OCI-LY1 (cell line): ENCODE results near the gene RBP3.
"Not testable (repeated sequence)": the region's sequence is repeated elsewhere in the genome, so short reads cannot be mapped to it uniquely, and the experiment has no call there.

ENCODE experiments used
- H2AFZ ChIP-seq: fragments of 200-600 bp; sonication (generic), shearing (Covaris generic); 2 replicates; pipeline ENCODE4 v1.6.0; 2014; ENCODE audit warnings: antibody characterized with exemption, mild to moderate bottlenecking, low read length
- H3F3A ChIP-seq: fragments of 200-600 bp; sonication (generic), shearing (Covaris generic); 2 replicates; pipeline ENCODE4 v1.6.0; 2014; ENCODE audit warnings: mild to moderate bottlenecking, antibody characterized with exemption, low read length, moderate library complexity; ENCODE audit not compliant: insufficient read depth
- H3K27ac ChIP-seq: fragments of 200-600 bp; sonication (generic); 2 replicates; pipeline ENCODE4 v1.5.1; 2014; ENCODE audit warnings: low read length, mixed run types, mild to moderate bottlenecking, low read depth; ENCODE audit not compliant: poor library complexity, severe bottlenecking
- H3K27me3 ChIP-seq: fragments of 200-600 bp; sonication (generic); 2 replicates; pipeline ENCODE4 v1.6.0; 2014; ENCODE audit warnings: antibody characterized with exemption, mild to moderate bottlenecking, low read length, moderate library complexity; ENCODE audit not compliant: insufficient read depth
- H3K36me3 ChIP-seq: fragments of 200-600 bp; sonication (generic); 2 replicates; pipeline ENCODE4 v1.6.1; 2014; ENCODE audit warnings: mild to moderate bottlenecking, antibody characterized with exemption, low read length, moderate library complexity, mixed read lengths; ENCODE audit not compliant: insufficient read depth
- H3K4me1 ChIP-seq: fragments of 200-600 bp; sonication (generic); 2 replicates; pipeline ENCODE4 v1.5.1; 2014; ENCODE audit warnings: mild to moderate bottlenecking, low read length, moderate library complexity; ENCODE audit not compliant: insufficient read depth, severe bottlenecking
- H3K4me2 ChIP-seq: fragments of 200-600 bp; sonication (generic), shearing (Covaris generic); 2 replicates; pipeline ENCODE4 v1.6.1; 2014; ENCODE audit warnings: low read length
- H3K4me3 ChIP-seq: fragments of 200-600 bp; sonication (generic); 2 replicates; pipeline ENCODE4 v1.5.1; 2014; ENCODE audit warnings: low read length, low read depth, mild to moderate bottlenecking, mixed read lengths; ENCODE audit not compliant: poor library complexity, severe bottlenecking
- H3K79me2 ChIP-seq: fragments of 200-600 bp; shearing (Covaris generic); 2 replicates; pipeline ENCODE4 v1.6.1; 2016; ENCODE audit warnings: mixed run types, low read length, mixed read lengths; ENCODE audit not compliant: insufficient read depth
- H3K9ac ChIP-seq: fragments of 200-600 bp; sonication (generic), shearing (Covaris generic); 2 replicates; pipeline ENCODE4 v1.6.1; 2014; ENCODE audit warnings: mild to moderate bottlenecking, low read length, mixed read lengths
- H3K9me2 ChIP-seq: fragments of 200-600 bp; sonication (generic), shearing (Covaris generic); 2 replicates; pipeline ENCODE4 v1.6.1; 2014; ENCODE audit warnings: low read depth, mild to moderate bottlenecking, low read length, mixed read lengths
- H3K9me3 ChIP-seq: fragments of 200-600 bp; shearing (Covaris generic); 2 replicates; pipeline ENCODE4 v1.6.1; 2014; ENCODE audit warnings: low read length, mixed read lengths
- H4K20me1 ChIP-seq: fragments of 200-600 bp; sonication (generic), shearing (Covaris generic); 2 replicates; pipeline ENCODE4 v1.6.0; 2016; ENCODE audit warnings: mild to moderate bottlenecking, low read length; ENCODE audit not compliant: insufficient read depth
- EZH2 ChIP-seq: fragments of 200-600 bp; sonication (generic), shearing (Covaris generic); IDR thresholded peaks from 2 replicates; pipeline ENCODE4 v1.8.0; 2017; ENCODE audit warnings: borderline replicate concordance, mixed run types, mild to moderate bottlenecking, antibody characterized with exemption, low read length, moderate library complexity, mixed read lengths
- TF ChIP-seq, protein P1 (sequence below): fragments of 200-600 bp; sonication (generic), shearing (Covaris generic); IDR thresholded peaks from 2 replicates; pipeline ENCODE4 v1.5.1; 2017; ENCODE audit warnings: mild to moderate bottlenecking, antibody characterized with exemption, low read length, moderate library complexity, mixed read lengths

RBP3 gene

DNA sequence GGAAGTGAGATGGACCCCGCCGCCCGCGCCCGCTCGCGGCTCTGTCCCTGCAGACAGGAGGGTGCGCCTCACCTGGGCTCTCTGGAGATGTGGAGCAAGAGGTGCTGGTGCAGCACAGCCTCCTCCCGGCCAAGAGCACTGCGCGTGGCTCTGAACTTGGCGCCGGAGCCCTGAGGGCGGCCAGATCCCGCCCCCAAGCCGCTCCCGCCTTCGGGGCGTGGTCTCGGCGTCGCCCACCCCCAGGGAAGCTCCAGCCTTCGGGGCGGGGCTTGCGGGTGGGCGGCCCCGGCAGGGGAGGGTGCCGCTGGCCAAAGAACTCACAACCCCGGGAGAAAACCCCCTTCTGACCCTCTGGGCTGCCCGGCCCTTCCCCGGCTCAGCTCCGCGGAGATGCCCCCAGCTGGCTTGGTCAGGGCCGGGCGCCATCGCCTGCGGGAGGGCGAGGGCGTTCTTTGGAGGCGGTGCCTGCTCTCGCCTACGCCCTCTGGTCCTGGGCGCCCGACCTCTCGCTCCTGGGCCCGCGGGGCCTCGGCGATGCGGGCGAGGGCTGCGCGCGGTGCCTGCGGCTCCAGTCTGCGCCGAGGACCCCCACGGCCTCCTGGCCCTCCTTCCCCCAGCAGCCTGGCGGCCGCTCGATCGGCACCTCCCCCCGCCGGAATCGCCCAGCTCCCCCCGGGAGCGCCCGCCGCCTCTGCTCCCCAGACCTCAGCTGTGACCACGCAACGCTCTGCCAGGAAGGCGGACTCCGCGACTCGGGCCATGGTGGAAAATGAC is 36.2 kb downstream of the RBP3 start, which contains the start of gene ZNF488:
Gene ZNF488, minus strand, starts transcription at position 146 of the 774 bp plus-strand sequence. CDS start 15,464 bp downstream, outside the sequence.
- peaks cover 5% of the 10 kb centered on the region for H3K4me1 ChIP-seq
- H4K20me1 ChIP-seq: no peaks in the 10 kb centered on the region
- H3K79me2 ChIP-seq: no peaks in the 10 kb centered on the region
- TF ChIP-seq EZH2: no peak
- TF ChIP-seq, protein P1, sequence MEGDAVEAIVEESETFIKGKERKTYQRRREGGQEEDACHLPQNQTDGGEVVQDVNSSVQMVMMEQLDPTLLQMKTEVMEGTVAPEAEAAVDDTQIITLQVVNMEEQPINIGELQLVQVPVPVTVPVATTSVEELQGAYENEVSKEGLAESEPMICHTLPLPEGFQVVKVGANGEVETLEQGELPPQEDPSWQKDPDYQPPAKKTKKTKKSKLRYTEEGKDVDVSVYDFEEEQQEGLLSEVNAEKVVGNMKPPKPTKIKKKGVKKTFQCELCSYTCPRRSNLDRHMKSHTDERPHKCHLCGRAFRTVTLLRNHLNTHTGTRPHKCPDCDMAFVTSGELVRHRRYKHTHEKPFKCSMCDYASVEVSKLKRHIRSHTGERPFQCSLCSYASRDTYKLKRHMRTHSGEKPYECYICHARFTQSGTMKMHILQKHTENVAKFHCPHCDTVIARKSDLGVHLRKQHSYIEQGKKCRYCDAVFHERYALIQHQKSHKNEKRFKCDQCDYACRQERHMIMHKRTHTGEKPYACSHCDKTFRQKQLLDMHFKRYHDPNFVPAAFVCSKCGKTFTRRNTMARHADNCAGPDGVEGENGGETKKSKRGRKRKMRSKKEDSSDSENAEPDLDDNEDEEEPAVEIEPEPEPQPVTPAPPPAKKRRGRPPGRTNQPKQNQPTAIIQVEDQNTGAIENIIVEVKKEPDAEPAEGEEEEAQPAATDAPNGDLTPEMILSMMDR: no peak
- H3K9me2 ChIP-seq: no peaks in the 10 kb centered on the region
- H3K9me3 ChIP-seq: no peaks in the 10 kb centered on the region
- peak within 1 kb of the TSS; percentile 57 for H3K4me2 ChIP-seq
- peaks cover 6% of the 10 kb centered on the region; the same call in 1 of the 2 replicates for H3K27me3 ChIP-seq
- H3K27ac ChIP-seq: no peak within 1 kb of the TSS
- H3K9ac ChIP-seq: peak within 1 kb of the TSS; percentile 25; the same call in 1 of the 2 replicates
- no peaks in the 10 kb centered on the region for H3K36me3 ChIP-seq
- no peaks in the 10 kb centered on the region for H3F3A ChIP-seq
- H3K4me3 ChIP-seq: peak within 1 kb of the TSS; percentile 62
- no peak within 1 kb of the TSS for H2AFZ ChIP-seq

DNA sequence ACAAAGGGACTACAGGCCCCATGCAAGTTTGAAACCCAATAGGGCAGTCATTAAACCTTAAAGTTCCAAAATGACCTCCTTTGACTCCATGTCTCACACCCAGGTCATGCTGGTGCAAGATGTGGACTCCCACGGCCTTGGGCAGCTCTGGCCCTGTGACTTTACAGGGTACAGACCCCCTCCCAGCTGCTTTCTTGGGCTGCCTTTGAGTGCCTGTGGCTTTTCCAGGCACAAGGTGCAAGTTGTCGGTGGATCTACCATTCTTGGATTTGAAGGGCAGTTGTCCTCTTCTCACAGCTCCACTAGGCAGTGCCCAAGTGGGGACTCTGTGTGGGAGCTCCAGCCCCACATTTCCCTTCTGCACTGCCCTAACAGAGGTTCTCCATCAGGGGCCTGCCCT is 37.9 kb downstream of the RBP3 start:
- H3K4me2 ChIP-seq, H4K20me1 ChIP-seq, H2AFZ ChIP-seq, H3K27me3 ChIP-seq, H3K27ac ChIP-seq, H3K79me2 ChIP-seq, H3K4me3 ChIP-seq, H3K9me3 ChIP-seq, H3F3A ChIP-seq, H3K36me3 ChIP-seq, H3K4me1 ChIP-seq, H3K9ac ChIP-seq, H3K9me2 ChIP-seq: not testable (repeated sequence)

DNA sequence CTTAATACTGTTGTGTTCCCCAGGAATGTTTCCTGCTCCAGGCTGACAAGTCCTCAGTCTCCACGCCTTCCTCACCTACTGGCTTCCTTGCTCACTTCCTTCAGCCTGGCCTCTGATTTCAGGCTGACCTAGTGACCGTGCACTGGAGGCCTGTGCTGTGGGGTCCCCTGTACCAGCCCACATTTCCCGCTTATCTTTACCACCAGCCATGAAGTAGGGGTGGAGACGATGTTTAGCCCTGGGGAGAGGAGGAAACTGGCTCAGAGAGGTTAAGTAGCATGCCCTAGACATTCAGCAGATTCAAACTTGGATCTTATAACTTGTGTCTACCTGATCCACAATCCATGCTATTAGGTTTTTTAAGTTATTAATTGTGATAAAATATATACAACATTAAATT is 40.7 kb downstream of the RBP3 start:
- no peak overlapping the region for H3K27ac ChIP-seq
- TF ChIP-seq EZH2: no peak
- TF ChIP-seq, protein P1: no peak
- no peaks in the 10 kb centered on the region for H3K36me3 ChIP-seq
- H3K4me3 ChIP-seq: no peak overlapping the region
- H3K4me1 ChIP-seq: peaks cover 5% of the 10 kb centered on the region
- no peaks in the 10 kb centered on the region for H3K9me3 ChIP-seq
- no peak overlapping the region for H3K4me2 ChIP-seq
- H3K9me2 ChIP-seq: no peaks in the 10 kb centered on the region
- no peaks in the 10 kb centered on the region for H3F3A ChIP-seq
- H3K9ac ChIP-seq: no peak overlapping the region
- no peaks in the 10 kb centered on the region for H4K20me1 ChIP-seq
- H2AFZ ChIP-seq: no peak overlapping the region
- no peaks in the 10 kb centered on the region for H3K27me3 ChIP-seq
- no peaks in the 10 kb centered on the region for H3K79me2 ChIP-seq

DNA sequence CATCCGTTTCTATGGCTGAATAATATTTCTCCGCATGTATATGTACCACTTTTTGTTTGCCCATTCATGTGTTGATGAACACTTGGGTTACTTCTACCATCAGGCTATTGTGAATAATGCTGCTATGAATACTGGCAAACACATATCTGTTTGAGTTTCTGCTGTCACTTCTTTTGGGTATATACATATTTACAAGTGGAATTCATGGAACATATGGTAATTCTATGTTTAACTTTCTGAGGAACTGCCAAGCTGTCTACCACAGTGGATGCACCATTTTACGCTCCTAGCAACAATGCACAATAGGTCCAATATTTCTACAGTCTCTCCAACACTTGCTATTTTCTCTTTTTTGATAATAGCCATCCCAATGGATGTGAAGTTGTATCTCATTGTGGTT is 41.5 kb downstream of the RBP3 start:
- no peak overlapping the region for H3K4me2 ChIP-seq
- H3K27me3 ChIP-seq: no peaks in the 10 kb centered on the region
- no peak overlapping the region for H2AFZ ChIP-seq
- no peaks in the 10 kb centered on the region for H3K79me2 ChIP-seq
- TF ChIP-seq, protein P1: no peak
- no peak for TF ChIP-seq EZH2
- no peaks in the 10 kb centered on the region for H3K9me3 ChIP-seq
- H4K20me1 ChIP-seq: no peaks in the 10 kb centered on the region
- peaks cover 4% of the 10 kb centered on the region for H3K4me1 ChIP-seq
- H3K4me3 ChIP-seq: no peak overlapping the region
- no peaks in the 10 kb centered on the region for H3F3A ChIP-seq
- H3K27ac ChIP-seq: no peak overlapping the region
- no peaks in the 10 kb centered on the region for H3K9me2 ChIP-seq
- no peak overlapping the region for H3K9ac ChIP-seq
- no peaks in the 10 kb centered on the region for H3K36me3 ChIP-seq
